ENCODE results near the gene RERE. TPM values are rescaled to one million over a fixed set of nuclear protein-coding genes. Genes with fewer than 3 reads are reported as not detected.

The RERE gene
- total RNA-seq, 1 experiment from 2014 or later, result 161 TPM

DNA sequence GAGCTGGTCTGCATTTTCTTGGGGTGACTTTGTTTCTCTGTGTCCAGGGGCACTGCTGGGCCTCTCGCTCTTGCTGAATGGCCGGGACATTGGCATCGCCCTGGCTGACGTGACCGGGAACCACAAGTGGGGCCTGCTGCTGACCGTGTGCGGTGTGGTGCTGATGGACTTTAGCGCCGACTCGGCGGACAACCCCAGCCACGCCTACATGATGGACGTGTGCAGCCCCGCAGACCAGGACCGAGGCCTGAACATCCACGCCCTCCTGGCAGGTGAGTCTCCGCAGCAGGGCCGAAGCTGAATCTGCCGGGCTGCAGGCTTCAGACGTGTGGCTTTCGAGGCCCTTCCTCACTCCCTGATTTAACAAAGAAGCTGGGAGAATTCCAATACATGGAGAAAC, 491.7 kb downstream of the RERE start (continued):
- TF ChIP-seq, protein P1, sequence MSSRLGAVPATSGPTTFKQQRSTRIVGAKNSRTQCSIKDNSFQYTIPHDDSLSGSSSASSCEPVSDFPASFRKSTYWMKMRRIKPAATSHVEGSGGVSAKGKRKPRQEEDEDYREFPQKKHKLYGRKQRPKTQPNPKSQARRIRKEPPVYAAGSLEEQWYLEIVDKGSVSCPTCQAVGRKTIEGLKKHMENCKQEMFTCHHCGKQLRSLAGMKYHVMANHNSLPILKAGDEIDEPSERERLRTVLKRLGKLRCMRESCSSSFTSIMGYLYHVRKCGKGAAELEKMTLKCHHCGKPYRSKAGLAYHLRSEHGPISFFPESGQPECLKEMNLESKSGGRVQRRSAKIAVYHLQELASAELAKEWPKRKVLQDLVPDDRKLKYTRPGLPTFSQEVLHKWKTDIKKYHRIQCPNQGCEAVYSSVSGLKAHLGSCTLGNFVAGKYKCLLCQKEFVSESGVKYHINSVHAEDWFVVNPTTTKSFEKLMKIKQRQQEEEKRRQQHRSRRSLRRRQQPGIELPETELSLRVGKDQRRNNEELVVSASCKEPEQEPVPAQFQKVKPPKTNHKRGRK (CRISPR knock-in tag; IDR thresholded peaks at IDR 0.05; ENCODE audit: borderline replicate concordance), result no peak
- TF ChIP-seq, protein P2, sequence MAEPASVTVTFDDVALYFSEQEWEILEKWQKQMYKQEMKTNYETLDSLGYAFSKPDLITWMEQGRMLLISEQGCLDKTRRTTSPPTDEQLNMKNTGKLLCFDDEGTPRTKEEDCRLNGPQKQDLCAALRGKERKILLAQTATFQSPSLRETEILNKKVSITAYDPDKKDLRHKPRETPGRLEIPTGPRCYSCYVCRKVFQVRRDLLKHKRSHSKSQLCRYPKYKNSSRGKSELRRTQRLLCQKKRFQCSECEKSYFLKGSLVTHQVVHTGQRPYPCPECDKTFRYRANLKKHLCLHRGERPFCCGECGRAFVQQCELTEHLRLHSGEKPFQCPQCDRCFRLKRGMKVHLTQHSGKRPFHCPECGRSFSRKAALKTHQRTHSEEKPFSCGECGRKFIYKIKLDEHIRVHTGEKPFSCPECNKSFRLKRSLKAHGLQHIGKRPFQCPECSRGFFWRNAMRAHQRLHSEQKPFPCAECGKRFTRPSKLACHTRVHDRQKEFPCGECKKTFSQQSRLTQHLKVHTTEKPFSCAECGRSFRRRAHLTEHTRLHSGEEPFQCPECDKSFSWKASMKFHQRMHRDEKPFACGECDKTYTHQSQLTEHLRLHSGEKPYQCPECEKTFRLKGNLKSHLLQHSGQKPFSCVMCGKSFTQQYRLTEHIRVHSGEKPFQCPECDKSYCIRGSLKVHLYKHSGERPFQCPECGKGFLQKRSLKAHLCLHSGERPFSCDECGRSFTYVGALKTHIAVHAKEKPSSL (CRISPR knock-in tag; conservative IDR thresholded peaks at IDR 0.05), result no peak
- TF ChIP-seq MXD4 (CRISPR knock-in tag; IDR thresholded peaks at IDR 0.05; ENCODE audit: borderline replicate concordance) (no peak), TEAD1 (CRISPR knock-in tag; IDR thresholded peaks at IDR 0.05) (no peak), NFE2L1 (CRISPR knock-in tag; IDR thresholded peaks at IDR 0.05) (no peak), FOXP1 (CRISPR knock-in tag; IDR thresholded peaks at IDR 0.05; ENCODE audit: borderline replicate concordance) (no peak), ZNF232 (CRISPR knock-in tag; IDR thresholded peaks at IDR 0.05) (no peak), HMGA2 (CRISPR knock-in tag; IDR thresholded peaks at IDR 0.05) (no peak)
- TF ChIP-seq, protein P3, sequence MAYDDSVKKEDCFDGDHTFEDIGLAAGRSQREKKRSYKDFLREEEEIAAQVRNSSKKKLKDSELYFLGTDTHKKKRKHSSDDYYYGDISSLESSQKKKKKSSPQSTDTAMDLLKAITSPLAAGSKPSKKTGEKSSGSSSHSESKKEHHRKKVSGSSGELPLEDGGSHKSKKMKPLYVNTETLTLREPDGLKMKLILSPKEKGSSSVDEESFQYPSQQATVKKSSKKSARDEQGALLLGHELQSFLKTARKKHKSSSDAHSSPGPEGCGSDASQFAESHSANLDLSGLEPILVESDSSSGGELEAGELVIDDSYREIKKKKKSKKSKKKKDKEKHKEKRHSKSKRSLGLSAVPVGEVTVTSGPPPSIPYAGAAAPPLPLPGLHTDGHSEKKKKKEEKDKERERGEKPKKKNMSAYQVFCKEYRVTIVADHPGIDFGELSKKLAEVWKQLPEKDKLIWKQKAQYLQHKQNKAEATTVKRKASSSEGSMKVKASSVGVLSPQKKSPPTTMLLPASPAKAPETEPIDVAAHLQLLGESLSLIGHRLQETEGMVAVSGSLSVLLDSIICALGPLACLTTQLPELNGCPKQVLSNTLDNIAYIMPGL (CRISPR knock-in tag; IDR thresholded peaks at IDR 0.05), result no peak

DNA sequence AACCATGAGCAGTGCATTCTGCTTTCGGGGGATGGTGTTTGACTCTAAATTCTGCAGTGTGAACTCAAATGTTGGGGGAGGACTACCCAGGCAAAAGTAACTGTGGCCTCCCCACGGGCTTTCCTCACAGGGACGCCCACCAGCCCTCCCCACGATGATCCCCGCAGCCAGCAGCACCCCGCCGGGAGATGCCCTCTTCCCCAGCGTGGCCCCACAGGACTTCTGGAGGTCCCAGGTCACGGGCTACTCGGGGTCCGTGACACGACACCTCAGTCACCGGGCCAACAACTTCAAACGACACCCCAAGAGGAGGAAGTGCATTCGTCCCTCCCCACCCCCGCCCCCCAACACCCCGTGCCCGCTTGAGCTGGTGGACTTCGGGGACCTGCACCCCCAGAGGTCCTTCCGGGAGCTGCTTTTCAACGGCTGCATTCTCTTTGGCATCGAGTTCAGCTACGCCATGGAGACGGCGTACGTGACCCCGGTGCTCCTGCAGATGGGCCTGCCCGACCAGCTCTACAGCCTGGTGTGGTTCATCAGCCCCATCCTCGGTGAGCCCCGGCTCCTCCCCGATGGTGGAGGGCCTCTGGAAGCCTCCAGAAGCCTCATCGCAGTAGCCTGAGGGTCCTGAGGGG, 493.1 kb downstream of the RERE start:
- CTCF ChIA-PET, result interaction anchor here (0.9 to 3.2 kb wide), 8 partner anchors 10 to 349 kb away, joined by 3 to 15 read pairs (median 6); no protein-coding TSS in a partner anchor
- DNase-seq (ENCODE audit: low spot score), result no peak
- Mint-ChIP-seq H3K9me3 (peaks cover 4% of the 10 kb centered on the region; the same call in 1 of the 2 replicates), H3K4me1 (0 out of 2 replicates have a peak, but pooled peaks cover 3% of the 10 kb centered on the region), H3K36me3 (no peaks in the 10 kb centered on the region), H3K27me3 (ENCODE audit: low read depth) (peaks cover 5% of the 10 kb centered on the region; the same call in 1 of the 2 replicates), H3K4me3 (no peak overlapping the region), H3K27ac (no peak overlapping the region)
- POLR2A ChIA-PET, result no interaction called here
- ATAC-seq, result no peak
- TF ChIP-seq, protein P4, sequence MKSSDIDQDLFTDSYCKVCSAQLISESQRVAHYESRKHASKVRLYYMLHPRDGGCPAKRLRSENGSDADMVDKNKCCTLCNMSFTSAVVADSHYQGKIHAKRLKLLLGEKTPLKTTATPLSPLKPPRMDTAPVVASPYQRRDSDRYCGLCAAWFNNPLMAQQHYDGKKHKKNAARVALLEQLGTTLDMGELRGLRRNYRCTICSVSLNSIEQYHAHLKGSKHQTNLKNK (CRISPR knock-in tag; IDR thresholded peaks at IDR 0.05), result no peak
- TF ChIP-seq SMAD3 (CRISPR knock-in tag; IDR thresholded peaks at IDR 0.05; ENCODE audit: borderline replicate concordance) (no peak), NFE2L1 (CRISPR knock-in tag; IDR thresholded peaks at IDR 0.05) (no peak), ELF4 (CRISPR knock-in tag; IDR thresholded peaks at IDR 0.05; ENCODE audit: low read depth) (no peak), NFATC4 (CRISPR knock-in tag; IDR thresholded peaks at IDR 0.05) (no peak), SP1 (CRISPR knock-in tag; conservative IDR thresholded peaks at IDR 0.05) (no peak), ATF1 (CRISPR knock-in tag; IDR thresholded peaks at IDR 0.05) (no peak), FOXJ3 (CRISPR knock-in tag; IDR thresholded peaks at IDR 0.05; ENCODE audit: borderline replicate concordance) (no peak)
- TF ChIP-seq, protein P5, sequence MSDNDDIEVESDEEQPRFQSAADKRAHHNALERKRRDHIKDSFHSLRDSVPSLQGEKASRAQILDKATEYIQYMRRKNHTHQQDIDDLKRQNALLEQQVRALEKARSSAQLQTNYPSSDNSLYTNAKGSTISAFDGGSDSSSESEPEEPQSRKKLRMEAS (CRISPR knock-in tag; IDR thresholded peaks at IDR 0.05), result no peak
- TF ChIP-seq, protein P6, sequence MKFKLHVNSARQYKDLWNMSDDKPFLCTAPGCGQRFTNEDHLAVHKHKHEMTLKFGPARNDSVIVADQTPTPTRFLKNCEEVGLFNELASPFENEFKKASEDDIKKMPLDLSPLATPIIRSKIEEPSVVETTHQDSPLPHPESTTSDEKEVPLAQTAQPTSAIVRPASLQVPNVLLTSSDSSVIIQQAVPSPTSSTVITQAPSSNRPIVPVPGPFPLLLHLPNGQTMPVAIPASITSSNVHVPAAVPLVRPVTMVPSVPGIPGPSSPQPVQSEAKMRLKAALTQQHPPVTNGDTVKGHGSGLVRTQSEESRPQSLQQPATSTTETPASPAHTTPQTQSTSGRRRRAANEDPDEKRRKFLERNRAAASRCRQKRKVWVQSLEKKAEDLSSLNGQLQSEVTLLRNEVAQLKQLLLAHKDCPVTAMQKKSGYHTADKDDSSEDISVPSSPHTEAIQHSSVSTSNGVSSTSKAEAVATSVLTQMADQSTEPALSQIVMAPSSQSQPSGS (CRISPR knock-in tag; IDR thresholded peaks at IDR 0.05; ENCODE audit: borderline replicate concordance, low read depth), result no peak
- TF ChIP-seq, protein P7, sequence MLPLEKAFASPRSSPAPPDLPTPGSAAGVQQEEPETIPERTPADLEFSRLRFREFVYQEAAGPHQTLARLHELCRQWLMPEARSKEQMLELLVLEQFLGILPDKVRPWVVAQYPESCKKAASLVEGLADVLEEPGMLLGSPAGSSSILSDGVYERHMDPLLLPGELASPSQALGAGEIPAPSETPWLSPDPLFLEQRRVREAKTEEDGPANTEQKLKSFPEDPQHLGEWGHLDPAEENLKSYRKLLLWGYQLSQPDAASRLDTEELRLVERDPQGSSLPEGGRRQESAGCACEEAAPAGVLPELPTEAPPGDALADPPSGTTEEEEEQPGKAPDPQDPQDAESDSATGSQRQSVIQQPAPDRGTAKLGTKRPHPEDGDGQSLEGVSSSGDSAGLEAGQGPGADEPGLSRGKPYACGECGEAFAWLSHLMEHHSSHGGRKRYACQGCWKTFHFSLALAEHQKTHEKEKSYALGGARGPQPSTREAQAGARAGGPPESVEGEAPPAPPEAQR (CRISPR knock-in tag; IDR thresholded peaks at IDR 0.05), result no peak
- TF ChIP-seq, protein P8, sequence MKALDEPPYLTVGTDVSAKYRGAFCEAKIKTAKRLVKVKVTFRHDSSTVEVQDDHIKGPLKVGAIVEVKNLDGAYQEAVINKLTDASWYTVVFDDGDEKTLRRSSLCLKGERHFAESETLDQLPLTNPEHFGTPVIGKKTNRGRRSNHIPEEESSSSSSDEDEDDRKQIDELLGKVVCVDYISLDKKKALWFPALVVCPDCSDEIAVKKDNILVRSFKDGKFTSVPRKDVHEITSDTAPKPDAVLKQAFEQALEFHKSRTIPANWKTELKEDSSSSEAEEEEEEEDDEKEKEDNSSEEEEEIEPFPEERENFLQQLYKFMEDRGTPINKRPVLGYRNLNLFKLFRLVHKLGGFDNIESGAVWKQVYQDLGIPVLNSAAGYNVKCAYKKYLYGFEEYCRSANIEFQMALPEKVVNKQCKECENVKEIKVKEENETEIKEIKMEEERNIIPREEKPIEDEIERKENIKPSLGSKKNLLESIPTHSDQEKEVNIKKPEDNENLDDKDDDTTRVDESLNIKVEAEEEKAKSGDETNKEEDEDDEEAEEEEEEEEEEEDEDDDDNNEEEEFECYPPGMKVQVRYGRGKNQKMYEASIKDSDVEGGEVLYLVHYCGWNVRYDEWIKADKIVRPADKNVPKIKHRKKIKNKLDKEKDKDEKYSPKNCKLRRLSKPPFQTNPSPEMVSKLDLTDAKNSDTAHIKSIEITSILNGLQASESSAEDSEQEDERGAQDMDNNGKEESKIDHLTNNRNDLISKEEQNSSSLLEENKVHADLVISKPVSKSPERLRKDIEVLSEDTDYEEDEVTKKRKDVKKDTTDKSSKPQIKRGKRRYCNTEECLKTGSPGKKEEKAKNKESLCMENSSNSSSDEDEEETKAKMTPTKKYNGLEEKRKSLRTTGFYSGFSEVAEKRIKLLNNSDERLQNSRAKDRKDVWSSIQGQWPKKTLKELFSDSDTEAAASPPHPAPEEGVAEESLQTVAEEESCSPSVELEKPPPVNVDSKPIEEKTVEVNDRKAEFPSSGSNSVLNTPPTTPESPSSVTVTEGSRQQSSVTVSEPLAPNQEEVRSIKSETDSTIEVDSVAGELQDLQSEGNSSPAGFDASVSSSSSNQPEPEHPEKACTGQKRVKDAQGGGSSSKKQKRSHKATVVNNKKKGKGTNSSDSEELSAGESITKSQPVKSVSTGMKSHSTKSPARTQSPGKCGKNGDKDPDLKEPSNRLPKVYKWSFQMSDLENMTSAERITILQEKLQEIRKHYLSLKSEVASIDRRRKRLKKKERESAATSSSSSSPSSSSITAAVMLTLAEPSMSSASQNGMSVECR (CRISPR knock-in tag; IDR thresholded peaks at IDR 0.05; ENCODE audit: borderline replicate concordance), result no peak

Data from WTC11 (cell line).